Neural progenitor cell (in vitro differentiated cells): Measurements from ENCODE around the gene MEIS2. TPM values are rescaled to one million over a fixed set of nuclear protein-coding genes. Genes with fewer than 3 reads are reported as not detected.

Experiments
- DNase-seq: peaks from one replicate; pipeline ENCODE4 v3.0.0-alpha.2; 2016; ENCODE audit warnings: low spot score
- H2AFZ ChIP-seq: fragments of 200-600 bp; sonication (generic); replicated peaks from 2 replicates; pipeline ENCODE4 v1.6.1; 2016; ENCODE audit warnings: antibody characterized with exemption
- H3F3A ChIP-seq: fragments of 200-600 bp; sonication (generic); 2 replicates; pipeline ENCODE4 v1.6.1; 2016; ENCODE audit warnings: antibody characterized with exemption, low read depth
- H3K27ac ChIP-seq: fragments of 200-600 bp; sonication (generic); 2 replicates; pipeline ENCODE4 v1.5.1; 2016; ENCODE audit warnings: mild to moderate bottlenecking
- H3K27me3 ChIP-seq: fragments of 200-600 bp; sonication (generic); 2 replicates; pipeline ENCODE4 v1.6.1; 2016; ENCODE audit warnings: mild to moderate bottlenecking, moderate library complexity
- H3K36me3 ChIP-seq: fragments of 200-600 bp; sonication (generic); 2 replicates; pipeline ENCODE4 v1.5.1; 2016
- H3K4me1 ChIP-seq: fragments of 200-600 bp; sonication (generic); 2 replicates; pipeline ENCODE4 v1.6.1; 2016; ENCODE audit warnings: mixed run types
- H3K4me2 ChIP-seq: fragments of 200-600 bp; sonication (generic); 2 replicates; pipeline ENCODE4 v1.6.1; 2016
- H3K4me3 ChIP-seq: fragments of 200-600 bp; sonication (generic); 2 replicates; pipeline ENCODE4 v1.5.1; 2016
- H3K79me2 ChIP-seq: fragments of 200-600 bp; sonication (generic); 2 replicates; pipeline ENCODE4 v1.6.1; 2016; ENCODE audit warnings: low read depth
- H3K9ac ChIP-seq: fragments of 200-600 bp; sonication (generic); 2 replicates; pipeline ENCODE4 v1.6.1; 2016
- H3K9me3 ChIP-seq: fragments of 200-600 bp; sonication (generic); 2 replicates; pipeline ENCODE4 v1.5.1; 2016; ENCODE audit warnings: low read depth
- H4K20me1 ChIP-seq: fragments of 200-600 bp; sonication (generic); 2 replicates; pipeline ENCODE4 v1.6.1; 2016; ENCODE audit warnings: low read depth
- H3K27ac Mint-ChIP-seq: 3 replicates; pipeline ENCODE4 v1.8.0; 2021; ENCODE audit warnings: mixed read lengths
- H3K27me3 Mint-ChIP-seq: 2 replicates; pipeline ENCODE4 v1.8.0; 2022; ENCODE audit warnings: low read depth, mild to moderate bottlenecking, inconsistent platforms, moderate library complexity, mixed read lengths; ENCODE audit not compliant: insufficient read depth
- H3K36me3 Mint-ChIP-seq: 3 replicates; pipeline ENCODE4 v1.8.0; 2021; ENCODE audit warnings: mixed read lengths
- H3K4me1 Mint-ChIP-seq: 3 replicates; pipeline ENCODE4 v1.8.0; 2021; ENCODE audit warnings: mixed read lengths
- H3K4me3 Mint-ChIP-seq: 3 replicates; pipeline ENCODE4 v1.8.0; 2021; ENCODE audit warnings: mild to moderate bottlenecking, moderate library complexity, mixed read lengths
- H3K9me3 Mint-ChIP-seq: 3 replicates; pipeline ENCODE4 v1.8.0; 2020; ENCODE audit warnings: mixed read lengths
- CTCF ChIP-seq: fragments of 200-600 bp; sonication (generic); IDR thresholded peaks from 2 replicates; pipeline ENCODE4 v1.5.1; 2017; ENCODE audit warnings: antibody characterized with exemption, mild to moderate bottlenecking
- EZH2 ChIP-seq: fragments of 200-600 bp; sonication (generic); IDR thresholded peaks from 2 replicates; pipeline ENCODE4 v1.6.1; 2017; ENCODE audit warnings: antibody characterized with exemption, mild to moderate bottlenecking, moderate library complexity
- EZH2phosphoT487 ChIP-seq: fragments of 200-600 bp; sonication (generic); IDR thresholded peaks from 2 replicates; pipeline ENCODE4 v1.6.1; 2017; ENCODE audit warnings: antibody characterized with exemption
- total RNA-seq: library from RNA; depleted of rRNA; stranded (reverse); fragments of >200 nt; gene quantifications from 2 replicates; pipeline ENCODE4 v1.2.3, GENCODE V29; 2015; ENCODE audit warnings: low replicate concordance

MEIS2 gene
- total RNA-seq, 1 donor from 2014 or later = 18.3 TPM

DNA sequence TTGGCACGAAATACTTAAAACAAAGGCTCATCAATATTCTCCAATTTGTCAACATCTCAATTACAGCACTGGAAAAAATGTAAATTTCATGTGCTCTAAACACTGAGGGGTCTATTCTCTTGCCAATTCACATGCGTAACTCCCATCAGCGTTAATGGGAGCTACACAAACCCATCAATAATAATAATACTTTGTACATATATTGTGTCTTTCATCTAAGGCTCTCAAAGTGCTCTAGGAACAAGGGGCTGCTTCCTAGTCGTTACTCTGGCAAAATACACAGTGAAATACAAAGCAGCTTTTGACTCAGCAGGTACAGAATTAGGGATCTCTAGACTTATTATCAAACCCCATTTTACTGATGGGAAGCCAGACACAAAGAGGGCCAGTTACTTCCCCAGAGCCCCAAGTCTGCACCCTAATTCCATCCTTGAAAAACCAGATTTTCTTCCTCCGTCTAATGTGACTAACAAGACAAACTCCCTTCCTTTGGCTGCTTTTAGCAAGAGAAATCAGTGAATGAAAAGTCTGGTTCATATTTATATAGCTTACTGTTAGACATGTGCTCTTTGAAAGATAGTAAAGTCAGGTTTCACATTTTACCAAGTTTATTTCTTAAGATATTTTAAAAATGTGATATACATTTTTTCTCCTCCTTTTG, 20.0 kb downstream of the MEIS2 start:
- Histone ChIP-seq H3K9ac (no peak overlapping the region), H3K4me2 (no peak overlapping the region), H3K36me3 (no peaks in the 10 kb centered on the region), H3K79me2 (no peaks in the 10 kb centered on the region), H3K27me3 (no peaks in the 10 kb centered on the region), H3F3A (no peaks in the 10 kb centered on the region), H3K4me1 (peaks cover 16% of the 10 kb centered on the region), H3K9me3 (no peaks in the 10 kb centered on the region), H3K4me3 (no peak overlapping the region), H3K27ac (no peak overlapping the region), H2AFZ (no peak overlapping the region), H4K20me1 (peaks cover 12% of the 10 kb centered on the region)
- TF ChIP-seq EZH2phosphoT487 (no peak), EZH2 (no peak), CTCF (no peak)
- Mint-ChIP-seq H3K9me3 (no peaks in the 10 kb centered on the region), H3K27me3 (peaks cover 2% of the 10 kb centered on the region), H3K4me3 (no peak overlapping the region), H3K36me3 (peaks cover 4% of the 10 kb centered on the region), H3K27ac (no peak overlapping the region), H3K4me1 (peaks cover 10% of the 10 kb centered on the region)
- no peak for DNase-seq

DNA sequence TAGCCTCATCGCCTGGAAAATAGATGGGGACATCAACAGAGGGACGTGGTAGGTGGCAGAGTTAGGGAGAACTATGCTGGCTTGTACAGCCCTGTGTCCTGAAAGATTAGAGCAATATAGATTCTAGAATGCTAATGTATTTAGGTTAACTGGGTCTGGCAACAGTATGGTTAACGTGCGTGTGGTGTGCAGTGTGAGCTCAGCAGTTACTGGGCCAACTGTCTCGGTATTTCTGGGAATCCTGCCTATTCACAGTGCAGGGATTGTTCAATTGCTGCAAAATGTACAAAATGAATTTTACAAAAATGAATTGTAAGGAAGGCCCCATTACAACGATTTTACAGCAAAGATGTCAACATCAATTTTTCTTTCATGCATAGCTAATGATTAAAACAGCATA, 20.6 kb downstream of the MEIS2 start:
- H3K27me3 Mint-ChIP-seq = peaks cover 2% of the 10 kb centered on the region
- peaks cover 4% of the 10 kb centered on the region for H3K36me3 Mint-ChIP-seq
- DNase-seq = no peak
- no peaks in the 10 kb centered on the region for H3K36me3 ChIP-seq
- no peaks in the 10 kb centered on the region for H3K9me3 ChIP-seq
- peaks cover 10% of the 10 kb centered on the region for H3K4me1 Mint-ChIP-seq
- H3K4me1 ChIP-seq = peaks cover 12% of the 10 kb centered on the region
- no peak overlapping the region for H3K4me3 ChIP-seq
- H3K27ac Mint-ChIP-seq = peak overlapping the region; percentile 47
- H3K27ac ChIP-seq = no peak overlapping the region
- no peaks in the 10 kb centered on the region for H3K27me3 ChIP-seq
- no peak overlapping the region for H3K9ac ChIP-seq
- no peaks in the 10 kb centered on the region for H3F3A ChIP-seq
- peaks cover 5% of the 10 kb centered on the region for H4K20me1 ChIP-seq
- no peak overlapping the region for H2AFZ ChIP-seq
- TF ChIP-seq EZH2phosphoT487 (no peak), CTCF (no peak), EZH2 (no peak)
- no peak overlapping the region for H3K4me2 ChIP-seq
- H3K4me3 Mint-ChIP-seq = no peak overlapping the region
- H3K79me2 ChIP-seq = no peaks in the 10 kb centered on the region
- H3K9me3 Mint-ChIP-seq = no peaks in the 10 kb centered on the region

GRCh38 chr15:37078566-37078965, 21.8 kb downstream of the MEIS2 start:
- Histone ChIP-seq H3K9me3 (no peaks in the 10 kb centered on the region), H3K4me2 (no peak overlapping the region), H3K79me2 (no peaks in the 10 kb centered on the region), H3K4me1 (peaks cover 12% of the 10 kb centered on the region), H2AFZ (no peak overlapping the region), H3K9ac (no peak overlapping the region), H3K4me3 (no peak overlapping the region), H3K27me3 (no peaks in the 10 kb centered on the region), H3K27ac (no peak overlapping the region), H3F3A (no peaks in the 10 kb centered on the region), H3K36me3 (no peaks in the 10 kb centered on the region), H4K20me1 (no peaks in the 10 kb centered on the region)
- no peak overlapping the region for H3K4me3 Mint-ChIP-seq
- H3K27me3 Mint-ChIP-seq = peaks cover 2% of the 10 kb centered on the region
- DNase-seq = no peak
- peaks cover 2% of the 10 kb centered on the region for H3K36me3 Mint-ChIP-seq
- no peak overlapping the region for H3K27ac Mint-ChIP-seq
- TF ChIP-seq EZH2 (no peak), CTCF (no peak), EZH2phosphoT487 (no peak)
- no peaks in the 10 kb centered on the region for H3K9me3 Mint-ChIP-seq
- H3K4me1 Mint-ChIP-seq = peaks cover 10% of the 10 kb centered on the region
